Smooth muscle cell (in vitro differentiated cells): ENCODE results near the gene OR1M1. TPM values are rescaled to one million over a fixed set of nuclear protein-coding genes. Genes with fewer than 3 reads are reported as not detected.
A peak's percentile ranks its signal among the peaks of the same experiment; 100 is the strongest.

Experiments
- DNase-seq: peaks from one replicate; lab custom pipeline; 2025; ENCODE audit not compliant: unreplicated experiment; lab: John Stamatoyannopoulos, UW
- H2AFZ ChIP-seq: fragments of 200-600 bp; sonication (generic); 2 replicates; pipeline ENCODE4 v1.6.0; 2016; ENCODE audit warnings: antibody characterized with exemption, low read depth, mild to moderate bottlenecking
- H3F3A ChIP-seq: fragments of 200-600 bp; sonication (generic); 2 replicates; pipeline ENCODE4 v1.6.0; 2017; ENCODE audit warnings: antibody characterized with exemption, low read depth
- H3K27ac ChIP-seq: fragments of 200-600 bp; sonication (generic); 2 replicates; pipeline ENCODE4 v1.5.1; 2016; ENCODE audit warnings: low read depth, mild to moderate bottlenecking
- H3K27me3 ChIP-seq: fragments of 200-600 bp; sonication (generic); 2 replicates; pipeline ENCODE4 v1.6.1; 2016; ENCODE audit warnings: low read depth, mild to moderate bottlenecking
- H3K36me3 ChIP-seq: fragments of 200-600 bp; sonication (generic); 2 replicates; pipeline ENCODE4 v1.5.1; 2016; ENCODE audit warnings: low read depth
- H3K4me1 ChIP-seq: fragments of 200-600 bp; sonication (generic); 2 replicates; pipeline ENCODE4 v1.5.1; 2016; ENCODE audit warnings: low read depth
- H3K4me2 ChIP-seq: fragments of 200-600 bp; sonication (generic); 2 replicates; pipeline ENCODE4 v1.6.0; 2016; ENCODE audit warnings: mild to moderate bottlenecking
- H3K4me3 ChIP-seq: fragments of 200-600 bp; sonication (generic); 2 replicates; pipeline ENCODE4 v1.5.1; 2016; ENCODE audit warnings: mild to moderate bottlenecking
- H3K79me2 ChIP-seq: fragments of 200-600 bp; sonication (generic); 2 replicates; pipeline ENCODE4 v1.6.0; 2016; ENCODE audit warnings: low read depth, mild to moderate bottlenecking
- H3K9ac ChIP-seq: fragments of 200-600 bp; sonication (generic); 2 replicates; pipeline ENCODE4 v1.6.0; 2016; ENCODE audit warnings: low read depth
- H3K9me3 ChIP-seq: fragments of 200-600 bp; sonication (generic); replicated peaks from 2 replicates; pipeline ENCODE4 v1.5.1; 2016; ENCODE audit warnings: low read depth
- H4K20me1 ChIP-seq: fragments of 200-600 bp; sonication (generic); 2 replicates; pipeline ENCODE4 v1.6.0; 2016; ENCODE audit warnings: low read depth
- CTCF ChIP-seq: fragments of 200-600 bp; sonication (generic); IDR thresholded peaks from 2 replicates; pipeline ENCODE4 v1.5.1; 2017; ENCODE audit warnings: borderline replicate concordance, mild to moderate bottlenecking, antibody characterized with exemption; ENCODE audit not compliant: insufficient read depth, poor library complexity, severe bottlenecking
- WGBS: methylation state at CpG from one replicate; pipeline ENCODE4 v1.1.7; 2016; ENCODE audit warnings: low lambda C conversion rate; 5-methylcytosine and 5-hydroxymethylcytosine counted together
- polyA plus RNA-seq: library from polyadenylated mRNA; unstranded; fragments of >200 nt; fragmentation: Nextera tagmentation; extraction: Ambion mirVana; gene quantifications from 2 replicates; pipeline ENCODE4 v1.2.1, GENCODE V29; 2016
- total RNA-seq: library from RNA; depleted of rRNA; stranded (reverse); fragments of >200 nt; gene quantifications from 2 replicates; pipeline ENCODE4 v1.2.3, GENCODE V29; 2014

Gene OR1M1, protein sequence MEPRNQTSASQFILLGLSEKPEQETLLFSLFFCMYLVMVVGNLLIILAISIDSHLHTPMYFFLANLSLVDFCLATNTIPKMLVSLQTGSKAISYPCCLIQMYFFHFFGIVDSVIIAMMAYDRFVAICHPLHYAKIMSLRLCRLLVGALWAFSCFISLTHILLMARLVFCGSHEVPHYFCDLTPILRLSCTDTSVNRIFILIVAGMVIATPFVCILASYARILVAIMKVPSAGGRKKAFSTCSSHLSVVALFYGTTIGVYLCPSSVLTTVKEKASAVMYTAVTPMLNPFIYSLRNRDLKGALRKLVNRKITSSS
- total RNA-seq: not detected in 2 replicates
- polyA plus RNA-seq: not detected in 2 replicates

DNA sequence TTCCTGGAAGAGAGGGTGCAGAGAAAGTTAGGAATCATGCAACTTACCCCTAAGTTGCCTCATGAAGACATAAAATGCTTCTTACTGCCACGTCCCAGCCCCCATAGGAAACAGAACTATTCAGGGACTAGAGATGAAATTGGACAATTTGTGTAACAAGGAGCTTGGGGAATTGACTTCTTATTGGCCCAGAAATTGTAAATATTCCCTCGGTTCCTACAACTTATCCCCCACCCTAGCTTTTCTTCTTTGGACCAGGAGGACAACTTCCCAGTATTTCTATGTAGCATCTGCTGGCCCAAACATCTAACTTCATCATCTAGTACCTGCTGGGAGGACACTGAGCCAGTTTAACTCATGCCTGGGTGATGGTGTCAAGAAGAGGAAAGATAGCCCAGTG, at the start of gene OR1M1:
Gene OR1M1, plus strand, starts transcription at position 301 of the 400 bp plus-strand sequence. CDS start 6,184 bp downstream, outside the sequence.
- DNase-seq: no peak
- WGBS: 59% methylated on average over 2 of the region's 2 CpGs

GRCh38 chr19:9037400-9038062, 49.3 kb upstream of the OR1M1 start:
- Histone ChIP-seq H3K27me3 (no peaks in the 10 kb centered on the region), H3F3A (no peaks in the 10 kb centered on the region), H3K4me2 (no peak overlapping the region), H3K9ac (no peak overlapping the region), H2AFZ (no peak overlapping the region), H3K9me3 (no peaks in the 10 kb centered on the region), H3K27ac (no peak overlapping the region), H3K79me2 (no peaks in the 10 kb centered on the region), H4K20me1 (no peaks in the 10 kb centered on the region), H3K4me3 (no peak overlapping the region), H3K4me1 (no peaks in the 10 kb centered on the region), H3K36me3 (no peaks in the 10 kb centered on the region)
- WGBS: 86% methylated on average over 8 of the region's 8 CpGs
- no peak for DNase-seq
- TF ChIP-seq CTCF: no peak

More for the DNA sequence above, at the start of gene OR1M1:
- Histone ChIP-seq H3F3A (no peaks in the 10 kb centered on the region), H3K79me2 (no peaks in the 10 kb centered on the region), H3K27me3 (no peaks in the 10 kb centered on the region), H4K20me1 (no peaks in the 10 kb centered on the region), H3K9ac (no peak within 1 kb of the TSS), H3K9me3 (no peaks in the 10 kb centered on the region), H3K4me1 (no peaks in the 10 kb centered on the region), H2AFZ (no peak within 1 kb of the TSS), H3K36me3 (no peaks in the 10 kb centered on the region), H3K27ac (no peak within 1 kb of the TSS), H3K4me3 (no peak within 1 kb of the TSS), H3K4me2 (no peak within 1 kb of the TSS)
- TF ChIP-seq CTCF: no peak

DNA sequence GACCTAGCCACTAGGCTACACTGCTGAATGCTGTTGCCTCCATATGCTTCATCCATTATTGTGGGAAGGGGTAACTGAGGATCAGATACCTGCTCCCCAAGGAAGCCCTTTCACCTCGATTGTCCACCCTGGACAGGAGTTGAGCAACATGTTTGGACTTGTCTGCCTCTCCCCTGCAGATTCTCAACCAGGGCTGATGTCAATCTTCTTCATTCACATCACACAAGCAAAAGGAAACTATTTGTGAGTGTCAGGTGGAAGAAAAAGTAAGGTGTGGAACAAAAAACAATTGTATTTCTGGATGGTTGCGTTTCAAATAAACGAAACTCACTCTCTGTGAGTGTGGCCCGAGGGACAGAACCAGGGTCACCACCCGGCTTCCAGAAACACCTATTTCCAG, 47.1 kb upstream of the OR1M1 start:
- Histone ChIP-seq H3K4me3 (no peak overlapping the region), H3F3A (no peaks in the 10 kb centered on the region), H3K36me3 (no peaks in the 10 kb centered on the region), H3K27me3 (no peaks in the 10 kb centered on the region), H3K27ac (peak overlapping the region; percentile 78), H3K9ac (peak overlapping the region; percentile 48), H3K4me1 (no peaks in the 10 kb centered on the region), H3K9me3 (no peaks in the 10 kb centered on the region), H2AFZ (no peak overlapping the region), H3K4me2 (no peak overlapping the region), H4K20me1 (no peaks in the 10 kb centered on the region), H3K79me2 (no peaks in the 10 kb centered on the region)
- TF ChIP-seq CTCF: no peak
- WGBS: 75% methylated on average over 5 of the region's 5 CpGs
- no peak for DNase-seq

GRCh38 chr19:9040131-9040530, 46.7 kb upstream of the OR1M1 start:
- peak overlapping the region; percentile 78 for H3K27ac ChIP-seq
- no peak overlapping the region for H3K4me2 ChIP-seq
- 70% methylated on average over 9 of the region's 9 CpGs for WGBS
- no peak overlapping the region for H3K4me3 ChIP-seq
- peak overlapping the region; percentile 48 for H3K9ac ChIP-seq
- no peak overlapping the region for H2AFZ ChIP-seq
- H3K27me3 ChIP-seq: no peaks in the 10 kb centered on the region
- H3K36me3 ChIP-seq: no peaks in the 10 kb centered on the region
- TF ChIP-seq CTCF: no peak
- H3K9me3 ChIP-seq: no peaks in the 10 kb centered on the region
- DNase-seq: no peak
- no peaks in the 10 kb centered on the region for H3F3A ChIP-seq
- no peaks in the 10 kb centered on the region for H3K4me1 ChIP-seq
- no peaks in the 10 kb centered on the region for H3K79me2 ChIP-seq
- H4K20me1 ChIP-seq: no peaks in the 10 kb centered on the region
